Endothelial cell of umbilical vein (primary cell): Measurements from ENCODE around the gene SAE1. TPM values are rescaled to one million over a fixed set of nuclear protein-coding genes. Genes with fewer than 3 reads are reported as not detected.

Experiments used
- BruUV-seq: library from RNA; stranded (reverse); fragments of 400-500 nt; replicated peaks from 2 replicates; lab custom pipeline; 2021; lab: Mats Ljungman, UMichigan
- CTCF ChIA-PET: fragments of 300-600, 350-600 bp; sonication (Branson Sonifier 250); formaldehyde crosslinking; loops from one replicate; lab custom pipeline; 2021; ENCODE audit warnings: antibody characterized with exemption, inconsistent platforms; lab: Charles Lee
- POLR2A ChIA-PET: fragments of 300-600, 350-600 bp; sonication (Branson Sonifier 250); formaldehyde crosslinking; loops from one replicate; lab custom pipeline; 2021; ENCODE audit warnings: antibody characterized with exemption, inconsistent platforms; lab: Charles Lee
- DNase-seq: peaks from one replicate; pipeline ENCODE4 v3.0.0-alpha.2; 2011; ENCODE audit warnings: low read depth, low spot score
- FAIRE-seq: peaks from 2 replicates; lab custom pipeline; 2011; peaks lifted over from hg19 to GRCh38; lab: Jason Lieb, UNC
- H2AFZ ChIP-seq: 2 replicates; pipeline ENCODE4 v1.6.0; 2012; ENCODE audit warnings: low read depth, low read length, control low read depth, inconsistent platforms
- H3K27ac ChIP-seq: 2 replicates; pipeline ENCODE4 v1.5.1; 2011; ENCODE audit warnings: low read depth, mild to moderate bottlenecking, control low read depth, low read length, moderate library complexity; ENCODE audit not compliant: insufficient read depth
- H3K27me3 ChIP-seq, 2 experiments: 2 replicates each; pipeline versions ENCODE4 v1.6.0 to v1.6.1; 2011; ENCODE audit warnings: low read length in 2 of 2, mixed read lengths in 1 of 2; ENCODE audit not compliant: control insufficient read depth in 2 of 2, insufficient read depth in 2 of 2
- H3K36me3 ChIP-seq, 2 experiments: 2 replicates in 1 of 2; 3 replicates in 1 of 2; pipeline ENCODE4 v1.5.1; 2011; ENCODE audit warnings: low read length in 2 of 2, mild to moderate bottlenecking in 1 of 2, moderate library complexity in 1 of 2; ENCODE audit not compliant: control insufficient read depth in 2 of 2, insufficient read depth in 2 of 2; ENCODE audit errors: extremely low read depth in 1 of 2
- H3K4me1 ChIP-seq: 3 replicates; pipeline ENCODE4 v1.5.1; 2011; ENCODE audit warnings: mild to moderate bottlenecking, low read length; ENCODE audit not compliant: control insufficient read depth, insufficient read depth; ENCODE audit errors: extremely low read depth
- H3K4me2 ChIP-seq: 2 replicates; pipeline ENCODE4 v1.6.1; 2011; ENCODE audit warnings: low read length, control low read depth, mixed read lengths; ENCODE audit not compliant: insufficient read depth
- H3K4me3 ChIP-seq, 3 experiments: fragments of 200-600 bp in 1 of 3; sonication (generic), shearing (Covaris generic) in 1 of 3; replicated peaks in 1 of 3; 2 replicates each; pipeline ENCODE4 v1.5.1; 2011 to 2016; ENCODE audit warnings: control low read depth in 3 of 3, low read length in 3 of 3, mild to moderate bottlenecking in 2 of 3, inconsistent platforms in 1 of 3, low read depth in 1 of 3, moderate library complexity in 1 of 3; ENCODE audit not compliant: insufficient read depth in 1 of 3
- H3K79me2 ChIP-seq: 2 replicates; pipeline ENCODE4 v1.6.0; 2012; ENCODE audit warnings: low read length, inconsistent platforms; ENCODE audit not compliant: control insufficient read depth, insufficient read depth
- H3K9ac ChIP-seq: replicated peaks from 2 replicates; pipeline ENCODE3; 2011; ENCODE audit warnings: low read length, control low read depth; ENCODE audit not compliant: insufficient read depth; ENCODE audit errors: extremely low read depth
- H3K9me1 ChIP-seq: replicated peaks from 3 replicates; pipeline ENCODE4 v1.6.0; 2011; ENCODE audit warnings: mild to moderate bottlenecking, low read length; ENCODE audit not compliant: control insufficient read depth, insufficient read depth; ENCODE audit errors: extremely low read depth
- H3K9me3 ChIP-seq: replicated peaks from 2 replicates; pipeline ENCODE4 v1.5.1; 2012; ENCODE audit warnings: low read length, inconsistent platforms; ENCODE audit not compliant: control insufficient read depth, insufficient read depth
- H4K20me1 ChIP-seq: replicated peaks from 2 replicates; pipeline ENCODE3; 2011; ENCODE audit warnings: mild to moderate bottlenecking, low read length; ENCODE audit not compliant: control insufficient read depth, insufficient read depth; ENCODE audit errors: extremely low read depth
- CTCF ChIP-seq, 2 donors: IDR thresholded peaks; 1 replicate in 1 of 2; 2 replicates in 1 of 2; pipeline ENCODE4 v1.5.1; 2011; ENCODE audit warnings: low read length in 2 of 2, mild to moderate bottlenecking in 2 of 2, moderate library complexity in 2 of 2, control low read depth in 1 of 2, inconsistent platforms in 1 of 2, low read depth in 1 of 2; ENCODE audit not compliant: insufficient read depth in 1 of 2; ENCODE audit errors: extremely low read depth in 1 of 2
- EZH2 ChIP-seq: IDR thresholded peaks from 2 replicates; pipeline ENCODE4 v1.6.1; 2012; ENCODE audit warnings: borderline replicate concordance, low read depth, mild to moderate bottlenecking, moderate library complexity, low read length, inconsistent platforms; ENCODE audit not compliant: severe bottlenecking
- FOS ChIP-seq: IDR thresholded peaks from 2 replicates; pipeline ENCODE4 v1.6.1; 2011; ENCODE audit warnings: mild to moderate bottlenecking, low read length, moderate library complexity, borderline replicate concordance; ENCODE audit not compliant: insufficient read depth
- GATA2 ChIP-seq: IDR thresholded peaks from 2 replicates; pipeline ENCODE4 v1.7.0; 2011; ENCODE audit warnings: low read depth, mild to moderate bottlenecking, moderate library complexity, mixed read lengths, low read length; ENCODE audit not compliant: insufficient read length, insufficient read depth
- JUN ChIP-seq: IDR thresholded peaks from 2 replicates; pipeline ENCODE4 v1.6.1; 2011; ENCODE audit warnings: borderline replicate concordance, low read depth; ENCODE audit not compliant: insufficient read length, insufficient read depth
- MAX ChIP-seq: IDR thresholded peaks from 2 replicates; pipeline ENCODE4 v1.6.1; 2011; ENCODE audit not compliant: insufficient read depth, insufficient read length
- MYC ChIP-seq: IDR thresholded peaks from one replicate; pipeline ENCODE4 v1.6.1; 2011; ENCODE audit warnings: mild to moderate bottlenecking, low read depth, low read length
- POLR2A ChIP-seq: IDR thresholded peaks from 2 replicates; pipeline ENCODE4 v1.6.1; 2012; ENCODE audit warnings: low read depth, mild to moderate bottlenecking, control low read depth, low read length
- POLR2AphosphoS5 ChIP-seq: IDR thresholded peaks from 2 replicates; pipeline ENCODE4 v1.6.1; 2012; ENCODE audit warnings: low read depth, mild to moderate bottlenecking, control low read depth, low read length, moderate library complexity; ENCODE audit not compliant: insufficient read depth
- dilution Hi-C: fragments of 300-500 bp; cut with MboI; formaldehyde crosslinking; loops from one replicate; pipeline ENCODE4 v1.15.0; 2019; ENCODE audit warnings: low sequenced_read_pairs; ENCODE audit not compliant: extremely low pct_ligation_motif_present
- intact Hi-C: fragments of 100-400 bp; cut with micrococcal nuclease; formaldehyde crosslinking; loops from one replicate; pipeline ENCODE4 v1.10.0; 2022
- polyA plus RNA-seq, 4 experiments: library from polyadenylated mRNA; depleted of rRNA in 3 of 4; stranded (reverse) in 3 of 4; unstranded in 1 of 4; fragments of >200 nt; gene quantifications; 2 replicates each; pipeline versions ENCODE4 v1.2.1 to v1.2.3, GENCODE V29; 2011 to 2012; ENCODE audit warnings: missing spikeins in 1 of 4
- total RNA-seq: library from RNA; stranded (reverse); gene quantifications from 2 replicates; pipeline ENCODE4 v1.2.3, GENCODE V29; 2021

Gene SAE1
- total and polyA plus RNA-seq, 2 donors (not counting 3 experiments of a cell fraction or from before 2014, with no cell fraction given): 165 to 219 TPM

- FAIRE-seq (no peak), DNase-seq (no peak)
- Histone ChIP-seq H3K79me2 (no peaks in the 10 kb centered on the region), H3K4me1 (peaks cover 5% of the 10 kb centered on the region), H3K4me3 (no peak overlapping the region), H4K20me1 (no peaks in the 10 kb centered on the region), H3K9me1 (no peaks in the 10 kb centered on the region), H3K4me2 (no peak overlapping the region), H3K9me3 (no peaks in the 10 kb centered on the region), H3K27me3 (no peaks in the 10 kb centered on the region), H3K27ac (no peak overlapping the region), H3K36me3 (peaks cover 0 to 6% of the 10 kb centered on the region in 2 experiments), H3K9ac (no peak overlapping the region), H2AFZ (no peak overlapping the region)
- TF ChIP-seq EZH2: no peak
- TF ChIP-seq FOS: no peak
- no peak for TF ChIP-seq POLR2A
- TF ChIP-seq GATA2: no peak
- TF ChIP-seq POLR2AphosphoS5: no peak
- no peak for TF ChIP-seq CTCF (IDR thresholded peaks at IDR 0.05; ENCODE audit: extremely low read depth in 1 of 2, insufficient read depth in 1 of 2, low read depth in 1 of 2, low read length in 2 of 2)
- TF ChIP-seq MAX: no peak
- no peak for TF ChIP-seq JUN
- no peak for TF ChIP-seq MYC
- no TSS peak for BruUV-seq
- dilution Hi-C loops (loop anchor here (10.0 kb wide), 1 partner anchor 61 kb away; no protein-coding TSS in a partner anchor), intact Hi-C loops (no loop called here)
- ChIA-PET POLR2A (no interaction called here), CTCF (interaction anchor here (10.6 kb wide), 1 partner anchor 31 kb away, joined by 533 read pairs; no protein-coding TSS in a partner anchor)
These were observed 84.9 kb downstream of the SAE1 start for GRCh38 chr19:47215581-47215980.
